Measurements from ENCODE around the gene PTPN1. TPM values are rescaled to one million over a fixed set of nuclear protein-coding genes. Genes with fewer than 3 reads are reported as not detected.
A peak's percentile ranks its signal among the peaks of the same experiment; 100 is the strongest.
"Not testable (repeated sequence)": the region's sequence is repeated elsewhere in the genome, so short reads cannot be mapped to it uniquely, and the experiment has no call there.

The PTPN1 gene
- total RNA-seq, 1 donor from 2014 or later: 78.2 TPM

DNA sequence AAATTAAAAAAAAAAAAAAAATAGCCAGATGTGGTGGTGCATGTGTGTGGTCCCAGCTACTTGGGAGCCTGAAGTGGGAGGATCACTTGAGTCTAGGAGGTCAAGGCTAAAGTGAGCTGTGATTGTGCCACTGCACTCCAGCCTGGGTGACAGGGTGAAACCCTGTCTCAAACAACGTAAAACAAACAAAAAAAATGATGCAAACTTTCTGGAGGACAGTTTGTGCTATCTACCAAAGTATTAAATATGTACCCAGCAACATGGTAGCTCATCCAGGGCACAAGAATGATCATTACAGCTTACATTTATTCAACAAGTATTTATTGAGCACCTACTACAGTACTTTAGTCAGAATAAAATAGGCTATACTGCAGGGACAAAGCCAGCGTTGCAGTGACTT lies 40.4 kb upstream of the PTPN1 start:
- DNase-seq (no peak), ATAC-seq (no peak)
- peaks cover 43% of the 10 kb centered on the region for H3K4me1 ChIP-seq
- H3K9me3 ChIP-seq: no peaks in the 10 kb centered on the region
- intact Hi-C loops (cut with DNase I): loop anchor here (10.0 kb wide), 1 partner anchor 105 kb away; no protein-coding TSS in a partner anchor
- TF ChIP-seq, protein P1, sequence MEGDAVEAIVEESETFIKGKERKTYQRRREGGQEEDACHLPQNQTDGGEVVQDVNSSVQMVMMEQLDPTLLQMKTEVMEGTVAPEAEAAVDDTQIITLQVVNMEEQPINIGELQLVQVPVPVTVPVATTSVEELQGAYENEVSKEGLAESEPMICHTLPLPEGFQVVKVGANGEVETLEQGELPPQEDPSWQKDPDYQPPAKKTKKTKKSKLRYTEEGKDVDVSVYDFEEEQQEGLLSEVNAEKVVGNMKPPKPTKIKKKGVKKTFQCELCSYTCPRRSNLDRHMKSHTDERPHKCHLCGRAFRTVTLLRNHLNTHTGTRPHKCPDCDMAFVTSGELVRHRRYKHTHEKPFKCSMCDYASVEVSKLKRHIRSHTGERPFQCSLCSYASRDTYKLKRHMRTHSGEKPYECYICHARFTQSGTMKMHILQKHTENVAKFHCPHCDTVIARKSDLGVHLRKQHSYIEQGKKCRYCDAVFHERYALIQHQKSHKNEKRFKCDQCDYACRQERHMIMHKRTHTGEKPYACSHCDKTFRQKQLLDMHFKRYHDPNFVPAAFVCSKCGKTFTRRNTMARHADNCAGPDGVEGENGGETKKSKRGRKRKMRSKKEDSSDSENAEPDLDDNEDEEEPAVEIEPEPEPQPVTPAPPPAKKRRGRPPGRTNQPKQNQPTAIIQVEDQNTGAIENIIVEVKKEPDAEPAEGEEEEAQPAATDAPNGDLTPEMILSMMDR (IDR thresholded peaks at IDR 0.05): no peak
- no peaks in the 10 kb centered on the region for H3K36me3 ChIP-seq
- no peak overlapping the region for H3K4me3 ChIP-seq
- no peaks in the 10 kb centered on the region for H3K27me3 ChIP-seq (ENCODE audit: low read depth)
- no peak overlapping the region for H3K27ac ChIP-seq

DNA sequence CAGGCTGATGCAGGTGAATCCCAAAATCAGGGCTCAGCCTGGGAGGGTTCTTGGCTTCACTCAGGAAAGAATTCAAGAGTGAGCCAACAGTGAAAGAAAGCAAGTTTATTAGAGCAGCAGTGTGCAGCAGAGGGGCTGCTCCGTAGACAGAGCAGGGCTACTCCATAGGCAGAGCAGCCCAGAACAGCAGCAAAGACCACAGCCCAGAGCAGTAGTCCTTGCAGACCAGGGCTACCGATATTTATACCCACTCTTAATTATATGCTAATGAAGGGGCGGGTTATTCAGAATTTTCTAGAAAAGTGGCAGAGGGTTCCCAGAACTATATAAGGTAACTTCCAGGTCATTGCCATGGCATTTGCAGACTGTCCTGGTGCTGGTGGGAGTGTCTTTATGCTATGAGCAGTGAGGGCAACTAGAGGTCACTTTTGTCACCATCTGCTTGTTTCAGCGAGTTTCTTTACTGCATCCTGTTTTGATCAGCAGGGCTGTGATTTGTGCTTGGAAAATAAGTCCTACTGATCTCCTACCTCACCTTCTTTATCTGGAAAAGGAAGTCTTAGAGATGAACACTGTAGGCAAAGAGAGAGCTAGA lies 39.8 kb upstream of the PTPN1 start:
- Histone ChIP-seq H3K9me3 (no peaks in the 10 kb centered on the region), H3K4me3 (no peak overlapping the region), H3K4me1 (peaks cover 43% of the 10 kb centered on the region), H3K27ac (no peak overlapping the region), H3K27me3 (ENCODE audit: low read depth) (no peaks in the 10 kb centered on the region), H3K36me3 (no peaks in the 10 kb centered on the region)
- intact Hi-C loops (cut with DNase I): loop anchor here (10.0 kb wide), 1 partner anchor 104 kb away; no protein-coding TSS in a partner anchor
- DNase-seq: no peak
- peak; percentile 17 to 21 for ATAC-seq
- TF ChIP-seq, protein P1 (IDR thresholded peaks at IDR 0.05): no peak

DNA sequence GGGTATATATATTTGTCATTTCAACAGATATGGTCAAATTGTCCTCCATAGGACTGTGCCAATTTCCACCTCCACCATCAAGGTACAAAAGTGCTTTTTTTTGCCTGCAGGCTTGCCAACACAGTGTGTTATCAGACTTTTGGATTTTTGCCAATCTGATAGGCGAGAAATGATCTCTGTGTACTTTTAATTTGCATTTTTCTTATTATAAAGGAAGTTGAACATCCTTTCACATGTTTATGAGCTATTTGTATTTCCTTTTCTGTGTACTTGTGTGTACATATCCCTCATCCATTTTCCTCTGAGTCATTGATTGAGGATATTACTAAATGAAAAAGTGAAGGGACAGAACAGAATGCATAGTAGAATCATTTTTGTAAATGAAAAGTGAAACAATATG lies 39.0 kb upstream of the PTPN1 start:
- no peaks in the 10 kb centered on the region for H3K36me3 ChIP-seq
- no peak for DNase-seq
- H3K27ac ChIP-seq: peak overlapping the region; percentile 41
- H3K4me3 ChIP-seq: no peak overlapping the region
- no peaks in the 10 kb centered on the region for H3K27me3 ChIP-seq (ENCODE audit: low read depth)
- H3K9me3 ChIP-seq: no peaks in the 10 kb centered on the region
- ATAC-seq: peak; percentile 17 to 57
- peaks cover 43% of the 10 kb centered on the region for H3K4me1 ChIP-seq
- intact Hi-C loops (cut with DNase I): loop anchor here (10.0 kb wide), 1 partner anchor 104 kb away; no protein-coding TSS in a partner anchor
- TF ChIP-seq, protein P1 (IDR thresholded peaks at IDR 0.05): no peak

- DNase-seq (no peak), ATAC-seq (no peak)
- Histone ChIP-seq H3K4me1 (peaks cover 44% of the 10 kb centered on the region), H3K4me3 (no peak overlapping the region), H3K36me3 (no peaks in the 10 kb centered on the region), H3K9me3 (no peaks in the 10 kb centered on the region), H3K27ac (no peak overlapping the region), H3K27me3 (ENCODE audit: low read depth) (no peaks in the 10 kb centered on the region)
- TF ChIP-seq, protein P1 (IDR thresholded peaks at IDR 0.05): no peak
- intact Hi-C loops (cut with DNase I): loop anchor here (10.0 kb wide), 1 partner anchor 102 kb away; no protein-coding TSS in a partner anchor
These were observed 37.2 kb upstream of the PTPN1 start for GRCh38 chr20:50472693-50473664.

GRCh38 chr20:50474356-50474755 lies 35.8 kb upstream of the PTPN1 start:
- H3K36me3 ChIP-seq; DNase-seq; H3K27me3 ChIP-seq (ENCODE audit: low read depth); H3K9me3 ChIP-seq; H3K4me3 ChIP-seq; ATAC-seq; H3K27ac ChIP-seq: not testable (repeated sequence)
- intact Hi-C loops (cut with DNase I): loop anchor here (10.0 kb wide), 1 partner anchor 100 kb away; no protein-coding TSS in a partner anchor
- H3K4me1 ChIP-seq: peaks cover 51% of the 10 kb centered on the region
